Caco-2 (cell line): ENCODE results near the gene RAB11FIP4. TPM values are rescaled to one million over a fixed set of nuclear protein-coding genes. Genes with fewer than 3 reads are reported as not detected.

Experiments used
- BruUV-seq: library from RNA; stranded (reverse); fragments of 400-500 nt; replicated peaks from 2 replicates; lab custom pipeline; 2021; lab: Mats Ljungman, UMichigan
- CTCF ChIA-PET: fragments of 300-600 bp; sonication (Branson Sonifier 250); formaldehyde crosslinking; loops from one replicate; lab custom pipeline; 2022; ENCODE audit warnings: antibody characterized with exemption; lab: Charles Lee
- POLR2A ChIA-PET: fragments of 300-600 bp; sonication (Branson Sonifier 250); formaldehyde crosslinking; loops from one replicate; lab custom pipeline; 2022; ENCODE audit warnings: antibody characterized with exemption; lab: Charles Lee
- DNase-seq, 2 experiments: peaks; one replicate each; pipeline versions ENCODE4 v3.0.0 to v3.0.0-alpha.2; 2020 to 2022
- H3K27me3 ChIP-seq: replicated peaks from 2 replicates; pipeline ENCODE4 v1.6.0; 2011; ENCODE audit warnings: low read length; ENCODE audit not compliant: control insufficient read depth, insufficient read depth
- H3K36me3 ChIP-seq: 2 replicates; pipeline ENCODE4 v1.5.1; 2011; ENCODE audit warnings: low read length; ENCODE audit not compliant: control insufficient read depth, insufficient read depth
- H3K4me1 ChIP-seq: fragments of 250-450 bp; sonication (Bioruptor Pico); 2 replicates; pipeline ENCODE4 v1.5.1; 2020; ENCODE audit warnings: mild to moderate bottlenecking
- H3K4me3 ChIP-seq: 2 replicates; pipeline ENCODE4 v1.5.1; 2011; ENCODE audit warnings: low read depth, mild to moderate bottlenecking, control low read depth, low read length
- H3K9me3 ChIP-seq: fragments of 250-450 bp; sonication (Bioruptor Pico); 2 replicates; pipeline ENCODE4 v1.5.1; 2020; ENCODE audit warnings: mild to moderate bottlenecking, moderate library complexity
- H3K27ac Mint-ChIP-seq: one replicate; pipeline ENCODE4 v1.8.0; 2022; ENCODE audit warnings: mixed read lengths; ENCODE audit not compliant: unreplicated experiment
- H3K27me3 Mint-ChIP-seq: one replicate; pipeline ENCODE4 v1.8.0; 2022; ENCODE audit warnings: mixed read lengths; ENCODE audit not compliant: insufficient read depth, unreplicated experiment
- H3K36me3 Mint-ChIP-seq: one replicate; pipeline ENCODE4 v1.8.0; 2022; ENCODE audit warnings: mild to moderate bottlenecking, mixed read lengths; ENCODE audit not compliant: insufficient read depth, unreplicated experiment
- H3K4me1 Mint-ChIP-seq: one replicate; pipeline ENCODE4 v1.8.0; 2022; ENCODE audit warnings: low read depth, mixed read lengths; ENCODE audit not compliant: unreplicated experiment
- H3K4me3 Mint-ChIP-seq: one replicate; pipeline ENCODE4 v1.8.0; 2022; ENCODE audit warnings: mild to moderate bottlenecking, moderate library complexity, mixed read lengths; ENCODE audit not compliant: unreplicated experiment
- H3K9me3 Mint-ChIP-seq: one replicate; pipeline ENCODE4 v1.8.0; 2022; ENCODE audit warnings: mixed read lengths; ENCODE audit not compliant: unreplicated experiment
- intact Hi-C: fragments of 100-400 bp; cut with micrococcal nuclease; formaldehyde crosslinking; loops from one replicate; pipeline ENCODE4 v1.10.0; 2022; ENCODE audit not compliant: unreplicated experiment
- total RNA-seq: library from RNA; stranded (reverse); gene quantifications from 2 replicates; pipeline ENCODE4 v1.2.3, GENCODE V29; 2022
- TF ChIP-seq, protein P1 (sequence below), 2 experiments: fragments of 200-600 bp in 1 of 2; IDR thresholded peaks; 1 replicate in 1 of 2; 2 replicates in 1 of 2; pipeline versions ENCODE4 v1.5.1 to v1.8.0; 2011 to 2022; ENCODE audit warnings: antibody characterized with exemption in 1 of 2, control low read depth in 1 of 2, inconsistent platforms in 1 of 2, low read depth in 1 of 2, low read length in 1 of 2, mild to moderate bottlenecking in 1 of 2, moderate library complexity in 1 of 2; ENCODE audit not compliant: insufficient read depth in 1 of 2, severe bottlenecking in 1 of 2, unreplicated experiment in 1 of 2

The RAB11FIP4 gene
- total RNA-seq, 1 experiment from 2014 or later: 90.3 TPM

DNA sequence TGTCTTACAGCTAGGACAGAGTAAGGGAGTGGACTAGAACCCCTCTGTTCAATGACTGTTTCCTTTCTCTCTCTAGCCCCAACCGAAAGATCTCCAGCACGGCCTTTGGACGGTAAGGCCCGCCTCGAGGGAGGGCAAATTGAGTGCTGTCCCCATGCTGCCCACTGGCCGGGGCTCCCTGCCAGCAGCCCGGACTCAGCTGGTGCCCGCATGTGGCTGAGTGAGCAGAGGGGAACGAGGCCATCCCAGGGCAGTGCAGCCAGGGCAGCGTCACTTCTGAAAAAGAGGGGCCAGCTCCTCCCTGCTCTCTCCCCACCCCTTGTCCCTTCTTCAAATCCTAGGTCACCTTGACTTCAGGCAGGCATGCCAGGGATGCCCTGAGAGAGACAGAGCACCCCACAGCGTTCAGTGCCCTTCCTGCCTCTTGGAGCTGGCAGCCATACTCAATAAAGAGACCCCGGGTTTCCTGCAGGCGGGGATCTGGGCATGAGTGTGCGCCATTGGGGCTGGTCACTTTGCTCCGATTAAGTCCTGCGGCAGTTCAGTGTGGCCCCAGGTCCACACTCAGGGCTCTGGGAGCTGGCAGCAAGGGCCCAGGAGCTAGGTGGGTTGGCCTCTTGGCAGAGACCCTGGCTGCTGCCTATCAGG lies 130.9 kb downstream of the RAB11FIP4 start:
- intact Hi-C loops: loop anchor here (10.0 kb wide), 1 partner anchor 62 kb away; no protein-coding TSS in a partner anchor

DNA sequence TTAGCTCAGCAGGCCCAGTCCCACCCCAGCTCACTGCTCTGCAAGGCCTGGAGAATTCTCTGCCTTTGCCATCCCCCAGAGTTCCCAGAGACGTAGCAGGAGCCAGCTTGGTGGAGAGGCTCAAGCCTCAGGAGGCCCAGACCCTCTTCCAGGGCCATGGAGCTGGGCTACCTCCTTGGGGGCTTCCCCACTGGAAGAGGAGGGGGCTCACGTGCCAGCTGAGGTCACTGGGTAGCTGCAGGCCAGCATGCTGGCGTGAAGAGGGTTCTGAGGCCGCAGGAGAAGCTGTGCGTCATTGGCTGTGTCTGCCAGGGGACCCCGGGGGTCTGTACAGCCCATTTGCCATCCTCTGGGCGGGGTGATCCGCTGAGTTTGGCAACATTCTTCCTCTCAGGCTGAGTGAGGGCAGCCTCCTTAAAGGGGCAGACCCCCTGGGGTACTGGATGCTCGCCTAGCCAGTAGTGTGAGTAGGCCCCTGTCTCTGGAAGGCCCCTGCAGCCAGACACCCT lies 131.6 kb downstream of the RAB11FIP4 start:
- TF ChIP-seq, protein P1, sequence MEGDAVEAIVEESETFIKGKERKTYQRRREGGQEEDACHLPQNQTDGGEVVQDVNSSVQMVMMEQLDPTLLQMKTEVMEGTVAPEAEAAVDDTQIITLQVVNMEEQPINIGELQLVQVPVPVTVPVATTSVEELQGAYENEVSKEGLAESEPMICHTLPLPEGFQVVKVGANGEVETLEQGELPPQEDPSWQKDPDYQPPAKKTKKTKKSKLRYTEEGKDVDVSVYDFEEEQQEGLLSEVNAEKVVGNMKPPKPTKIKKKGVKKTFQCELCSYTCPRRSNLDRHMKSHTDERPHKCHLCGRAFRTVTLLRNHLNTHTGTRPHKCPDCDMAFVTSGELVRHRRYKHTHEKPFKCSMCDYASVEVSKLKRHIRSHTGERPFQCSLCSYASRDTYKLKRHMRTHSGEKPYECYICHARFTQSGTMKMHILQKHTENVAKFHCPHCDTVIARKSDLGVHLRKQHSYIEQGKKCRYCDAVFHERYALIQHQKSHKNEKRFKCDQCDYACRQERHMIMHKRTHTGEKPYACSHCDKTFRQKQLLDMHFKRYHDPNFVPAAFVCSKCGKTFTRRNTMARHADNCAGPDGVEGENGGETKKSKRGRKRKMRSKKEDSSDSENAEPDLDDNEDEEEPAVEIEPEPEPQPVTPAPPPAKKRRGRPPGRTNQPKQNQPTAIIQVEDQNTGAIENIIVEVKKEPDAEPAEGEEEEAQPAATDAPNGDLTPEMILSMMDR (IDR thresholded peaks at IDR 0.05; ENCODE audit: insufficient read depth in 1 of 2, low read depth in 1 of 2, low read length in 1 of 2, severe bottlenecking in 1 of 2, unreplicated experiment in 1 of 2): no peak
- POLR2A ChIA-PET: no interaction called here
- no TSS peak for BruUV-seq
- intact Hi-C loops: loop anchor here (10.0 kb wide), 1 partner anchor 62 kb away; no protein-coding TSS in a partner anchor
- H3K36me3 ChIP-seq: peaks cover 28% of the 10 kb centered on the region
- H3K4me1 Mint-ChIP-seq: no peaks in the 10 kb centered on the region
- peaks cover 83% of the 10 kb centered on the region for H3K36me3 Mint-ChIP-seq
- H3K4me3 Mint-ChIP-seq: no peak overlapping the region
- no peak for DNase-seq
- no peaks in the 10 kb centered on the region for H3K27me3 ChIP-seq
- H3K27ac Mint-ChIP-seq: no peak overlapping the region
- H3K4me1 ChIP-seq: no peaks in the 10 kb centered on the region
- H3K27me3 Mint-ChIP-seq: no peaks in the 10 kb centered on the region
- H3K4me3 ChIP-seq: no peak overlapping the region
- H3K9me3 Mint-ChIP-seq: no peaks in the 10 kb centered on the region
- CTCF ChIA-PET: interaction anchor here (0.9 kb wide), 1 partner anchor 86 kb away, joined by 3 read pairs; no protein-coding TSS in a partner anchor
- H3K9me3 ChIP-seq: no peaks in the 10 kb centered on the region

More for the DNA sequence above, 130.9 kb downstream of the RAB11FIP4 start:
- peaks cover 87% of the 10 kb centered on the region for H3K36me3 Mint-ChIP-seq
- Histone ChIP-seq H3K9me3 (no peaks in the 10 kb centered on the region), H3K4me1 (peaks cover under 1% of the 10 kb centered on the region; the same call in 1 of the 2 replicates), H3K36me3 (peaks cover 29% of the 10 kb centered on the region), H3K27me3 (no peaks in the 10 kb centered on the region), H3K4me3 (no peak overlapping the region)
- TF ChIP-seq, protein P1 (IDR thresholded peaks at IDR 0.05; ENCODE audit: insufficient read depth in 1 of 2, low read depth in 1 of 2, low read length in 1 of 2, severe bottlenecking in 1 of 2, unreplicated experiment in 1 of 2): no peak
- H3K27me3 Mint-ChIP-seq: no peaks in the 10 kb centered on the region
- no peak overlapping the region for H3K4me3 Mint-ChIP-seq
- BruUV-seq: no TSS peak
- POLR2A ChIA-PET: no interaction called here
- no peak overlapping the region for H3K27ac Mint-ChIP-seq
- H3K9me3 Mint-ChIP-seq: no peaks in the 10 kb centered on the region
- CTCF ChIA-PET: interaction anchor here (0.8 to 0.9 kb wide), 2 partner anchors 85 to 133 kb away, joined by 3 read pairs; no protein-coding TSS in a partner anchor
- DNase-seq: no peak
- H3K4me1 Mint-ChIP-seq: no peaks in the 10 kb centered on the region

DNA sequence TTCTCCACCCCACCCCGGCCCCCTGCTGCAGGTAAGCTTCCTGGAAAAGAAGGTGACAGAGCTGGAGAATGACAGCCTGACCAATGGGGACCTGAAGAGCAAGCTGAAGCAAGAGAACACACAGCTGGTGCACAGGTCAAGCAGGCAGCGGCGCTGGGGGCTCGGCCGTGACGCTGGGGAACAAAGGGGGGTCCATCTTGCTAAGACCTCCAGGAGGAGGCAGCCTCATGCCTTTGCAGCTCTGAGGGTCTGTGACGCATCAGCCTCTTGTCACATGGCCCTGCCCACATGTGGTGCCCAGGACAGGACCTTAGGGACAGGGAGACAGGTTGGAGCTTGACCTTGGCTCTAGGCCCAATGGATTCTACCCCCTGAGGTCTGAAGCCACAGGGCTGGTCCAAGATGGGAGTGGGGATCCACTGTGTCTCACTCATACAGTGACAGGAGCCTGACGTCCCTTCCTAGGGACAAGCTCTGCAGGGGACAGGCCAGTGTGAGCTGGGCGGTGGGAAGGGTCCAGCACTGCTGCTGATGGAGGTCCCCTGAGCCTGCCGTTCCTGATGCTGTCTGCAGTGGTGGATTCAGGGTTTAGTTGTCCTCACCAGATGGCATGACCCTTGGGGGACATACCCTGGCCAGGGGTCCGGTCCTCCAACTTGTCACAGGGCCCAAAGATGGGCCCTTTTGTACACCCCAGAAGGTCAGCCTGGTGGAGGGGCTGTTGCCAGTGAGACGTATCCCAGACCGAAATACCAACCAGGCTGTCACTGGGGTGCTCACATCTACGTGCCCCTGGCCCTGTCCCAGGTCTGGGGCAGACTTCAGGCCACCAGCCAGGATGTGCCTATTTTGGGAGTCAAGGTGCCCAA lies 132.6 kb downstream of the RAB11FIP4 start:
- H3K36me3 Mint-ChIP-seq: peaks cover 80% of the 10 kb centered on the region
- Histone ChIP-seq H3K27me3 (no peaks in the 10 kb centered on the region), H3K4me1 (no peaks in the 10 kb centered on the region), H3K36me3 (peaks cover 28% of the 10 kb centered on the region), H3K4me3 (no peak overlapping the region), H3K9me3 (no peaks in the 10 kb centered on the region)
- H3K27ac Mint-ChIP-seq: no peak overlapping the region
- H3K4me3 Mint-ChIP-seq: no peak overlapping the region
- TF ChIP-seq, protein P1 (IDR thresholded peaks at IDR 0.05; ENCODE audit: insufficient read depth in 1 of 2, low read depth in 1 of 2, low read length in 1 of 2, severe bottlenecking in 1 of 2, unreplicated experiment in 1 of 2): no peak
- POLR2A ChIA-PET: interaction anchor here (0.5 kb wide), 1 partner anchor 619 kb away, joined by 3 read pairs; no protein-coding TSS in a partner anchor
- no peaks in the 10 kb centered on the region for H3K9me3 Mint-ChIP-seq
- CTCF ChIA-PET: interaction anchor here (0.5 to 2.5 kb wide), 9 partner anchors 11 to 92 kb away, joined by 3 to 11 read pairs (median 4); no protein-coding TSS in a partner anchor
- no peaks in the 10 kb centered on the region for H3K27me3 Mint-ChIP-seq
- no peak for DNase-seq
- no peaks in the 10 kb centered on the region for H3K4me1 Mint-ChIP-seq
- intact Hi-C loops: loop anchor here (10.0 kb wide), 1 partner anchor 61 kb away; no protein-coding TSS in a partner anchor
- BruUV-seq: no TSS peak
